Activated CD4-positive, alpha-beta T cell treated with anti-CD3 and anti-CD28 coated beads, Interleukin-2, amount 10 ng/mL, durations not matched to agents 7 days and 5 days (primary cell): ENCODE data around the gene ODC1. TPM values are rescaled to one million over a fixed set of nuclear protein-coding genes. Genes with fewer than 3 reads are reported as not detected.
A peak's percentile ranks its signal among the peaks of the same experiment; 100 is the strongest.

Experiments
- CTCF ChIA-PET: fragments of 350-600 bp; sonication (Branson Sonifier 250); formaldehyde crosslinking; loops from one replicate; lab custom pipeline; 2021; ENCODE audit warnings: antibody characterized with exemption; lab: Charles Lee
- POLR2A ChIA-PET: fragments of 350-600 bp; sonication (Branson Sonifier 250); formaldehyde crosslinking; loops from one replicate; lab custom pipeline; 2021; ENCODE audit warnings: antibody characterized with exemption; lab: Charles Lee
- DNase-seq: peaks from one replicate; pipeline ENCODE4 v3.0.0-alpha.2; 2020
- H3K27ac Mint-ChIP-seq: one replicate; pipeline ENCODE4 v1.8.0; 2021; ENCODE audit warnings: mild to moderate bottlenecking, moderate library complexity, mixed read lengths
- H3K27me3 Mint-ChIP-seq: one replicate; pipeline ENCODE4 v1.8.0; 2021; ENCODE audit warnings: mixed read lengths
- H3K36me3 Mint-ChIP-seq: one replicate; pipeline ENCODE4 v1.8.0; 2021; ENCODE audit warnings: low read depth, mixed read lengths
- H3K4me1 Mint-ChIP-seq: one replicate; pipeline ENCODE4 v1.8.0; 2021; ENCODE audit warnings: mixed read lengths
- H3K4me3 Mint-ChIP-seq: one replicate; pipeline ENCODE4 v1.8.0; 2021; ENCODE audit warnings: mild to moderate bottlenecking, moderate library complexity, mixed read lengths
- H3K9me3 Mint-ChIP-seq: one replicate; pipeline ENCODE4 v1.8.0; 2021; ENCODE audit warnings: mixed read lengths
- total RNA-seq, 2 experiments: library from RNA; stranded (reverse); gene quantifications; one replicate each; pipeline ENCODE4 v1.2.3, GENCODE V29; 2021

The ODC1 gene
- total RNA-seq, 2 experiments from 2014 or later = 47.1 to 50.3 TPM

DNA sequence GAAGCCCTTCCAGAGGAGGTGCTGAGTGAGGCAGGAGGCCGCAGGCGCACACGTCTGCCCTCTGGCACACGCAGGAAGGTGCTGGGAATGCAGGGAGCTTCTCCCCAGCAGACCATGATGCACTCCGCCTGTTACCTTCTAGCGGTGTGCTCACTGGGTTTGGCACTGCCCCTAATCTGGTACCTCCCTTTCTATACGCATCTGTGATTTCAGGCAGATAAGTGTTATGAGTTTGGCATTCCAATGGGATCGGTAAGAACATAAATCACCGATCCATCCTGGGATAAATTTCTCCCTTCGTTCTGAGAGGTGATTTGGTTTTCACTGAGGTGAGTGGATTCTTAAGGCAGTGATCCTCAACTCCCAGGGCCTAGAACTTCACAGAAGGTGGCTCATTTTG, 34.6 kb downstream of the ODC1 start:
- ChIA-PET POLR2A (no interaction called here), CTCF (interaction anchor here (0.5 to 1.7 kb wide), 3 partner anchors 12 to 326 kb away, joined by 3 to 5 read pairs (median 3); no protein-coding TSS in a partner anchor)
- no peak overlapping the region for H3K4me3 Mint-ChIP-seq

DNA sequence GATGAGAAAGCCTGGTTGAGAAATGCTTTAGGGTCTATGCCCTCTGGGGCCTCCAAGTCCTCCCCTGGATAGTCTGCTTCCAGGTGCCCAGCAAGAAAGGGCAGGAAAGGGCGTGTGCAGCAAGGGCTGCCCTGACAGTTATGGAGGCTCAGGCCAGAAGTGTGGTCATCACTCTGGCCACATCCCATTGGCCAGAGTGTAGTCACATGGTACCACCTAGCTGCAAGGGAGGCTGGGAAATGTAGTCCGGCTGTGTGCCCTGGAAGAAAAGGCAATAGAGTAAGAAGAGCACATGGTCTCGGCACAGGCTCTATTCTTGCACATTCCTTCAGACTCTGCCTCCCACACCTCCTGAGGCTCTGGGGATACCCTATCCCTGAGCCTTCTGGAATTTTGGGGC, 35.7 kb downstream of the ODC1 start:
- Mint-ChIP-seq H3K27me3 (no peaks in the 10 kb centered on the region), H3K27ac (no peak overlapping the region), H3K4me1 (peaks cover 24% of the 10 kb centered on the region), H3K4me3 (no peak overlapping the region), H3K36me3 (peaks cover 5% of the 10 kb centered on the region), H3K9me3 (no peaks in the 10 kb centered on the region)
- POLR2A ChIA-PET = no interaction called here
- CTCF ChIA-PET = interaction anchor here (0.8 to 1.7 kb wide), 3 partner anchors 14 to 23 kb away, joined by 3 to 5 read pairs (median 3); no protein-coding TSS in a partner anchor
- peak; percentile 42 for DNase-seq

More for the DNA sequence above, 34.6 kb downstream of the ODC1 start:
- Mint-ChIP-seq H3K36me3 (peaks cover 5% of the 10 kb centered on the region), H3K27me3 (no peaks in the 10 kb centered on the region), H3K27ac (no peak overlapping the region), H3K4me1 (peaks cover 13% of the 10 kb centered on the region), H3K9me3 (no peaks in the 10 kb centered on the region)
- no peak for DNase-seq

DNA sequence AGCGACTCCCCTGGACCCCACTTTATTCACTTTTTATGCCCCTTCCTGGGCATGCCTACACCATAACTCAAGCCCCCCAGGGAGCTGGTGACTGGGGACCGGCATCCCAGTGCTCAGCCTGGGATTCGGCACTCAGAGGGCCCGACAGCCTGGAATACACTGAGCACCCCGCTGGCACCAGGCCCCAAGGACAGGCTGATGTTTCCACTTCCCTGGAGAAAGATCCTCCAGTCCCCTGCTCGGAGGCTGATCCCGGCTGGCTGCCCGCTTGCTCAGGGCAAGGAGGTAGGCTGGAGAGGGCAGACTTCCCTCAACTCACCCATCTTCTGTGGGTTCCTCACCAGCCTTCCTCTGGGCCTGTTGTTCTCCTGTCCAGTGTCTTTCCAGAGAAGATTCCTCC, 36.6 kb downstream of the ODC1 start:
- POLR2A ChIA-PET = no interaction called here
- H3K9me3 Mint-ChIP-seq = no peaks in the 10 kb centered on the region
- CTCF ChIA-PET = interaction anchor here (3.7 kb wide), 1 partner anchor 28 kb away, joined by 13 read pairs; no protein-coding TSS in a partner anchor
- no peaks in the 10 kb centered on the region for H3K27me3 Mint-ChIP-seq
- DNase-seq = no peak
- H3K27ac Mint-ChIP-seq = no peak overlapping the region
- peaks cover 5% of the 10 kb centered on the region for H3K36me3 Mint-ChIP-seq
- no peak overlapping the region for H3K4me3 Mint-ChIP-seq
- H3K4me1 Mint-ChIP-seq = peaks cover 33% of the 10 kb centered on the region

DNA sequence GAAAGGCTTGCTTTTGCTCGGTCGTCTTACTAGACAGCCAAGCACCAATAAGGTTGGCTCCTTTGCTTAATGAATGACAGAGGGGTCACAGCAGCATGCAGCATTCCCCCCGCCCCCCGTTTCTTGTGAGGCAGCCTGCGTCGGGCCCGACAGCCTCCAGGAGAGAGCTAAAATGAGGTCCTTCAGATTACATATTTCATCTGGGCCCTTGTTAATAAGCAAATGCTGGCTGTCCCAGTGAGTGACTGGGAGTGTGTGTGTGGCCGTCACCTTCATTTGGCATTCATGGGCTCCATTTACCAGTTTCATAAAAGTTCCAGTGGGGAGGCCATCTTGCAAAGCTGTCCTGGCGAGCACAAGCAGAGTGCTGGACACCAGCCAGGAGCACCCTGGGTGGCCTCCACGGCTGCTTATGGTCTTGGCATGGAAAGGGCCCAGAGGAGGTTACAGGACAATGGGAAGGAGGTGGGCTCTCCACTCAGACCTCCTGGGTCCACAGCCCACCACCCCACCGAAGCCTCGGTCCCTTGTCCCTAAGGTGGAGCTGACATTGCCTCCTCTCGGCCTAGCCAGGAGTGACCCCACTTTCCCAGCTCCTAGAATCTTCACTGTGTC, 37.2 kb downstream of the ODC1 start:
- ChIA-PET CTCF (interaction anchor here (0.6 to 3.7 kb wide), 3 partner anchors 22 to 287 kb away, joined by 3 to 13 read pairs (median 4); no protein-coding TSS in a partner anchor), POLR2A (no interaction called here)
- Mint-ChIP-seq H3K4me1 (peaks cover 39% of the 10 kb centered on the region), H3K9me3 (no peaks in the 10 kb centered on the region), H3K36me3 (peaks cover 5% of the 10 kb centered on the region), H3K27me3 (no peaks in the 10 kb centered on the region), H3K27ac (no peak overlapping the region), H3K4me3 (no peak overlapping the region)
- DNase-seq = no peak

DNA sequence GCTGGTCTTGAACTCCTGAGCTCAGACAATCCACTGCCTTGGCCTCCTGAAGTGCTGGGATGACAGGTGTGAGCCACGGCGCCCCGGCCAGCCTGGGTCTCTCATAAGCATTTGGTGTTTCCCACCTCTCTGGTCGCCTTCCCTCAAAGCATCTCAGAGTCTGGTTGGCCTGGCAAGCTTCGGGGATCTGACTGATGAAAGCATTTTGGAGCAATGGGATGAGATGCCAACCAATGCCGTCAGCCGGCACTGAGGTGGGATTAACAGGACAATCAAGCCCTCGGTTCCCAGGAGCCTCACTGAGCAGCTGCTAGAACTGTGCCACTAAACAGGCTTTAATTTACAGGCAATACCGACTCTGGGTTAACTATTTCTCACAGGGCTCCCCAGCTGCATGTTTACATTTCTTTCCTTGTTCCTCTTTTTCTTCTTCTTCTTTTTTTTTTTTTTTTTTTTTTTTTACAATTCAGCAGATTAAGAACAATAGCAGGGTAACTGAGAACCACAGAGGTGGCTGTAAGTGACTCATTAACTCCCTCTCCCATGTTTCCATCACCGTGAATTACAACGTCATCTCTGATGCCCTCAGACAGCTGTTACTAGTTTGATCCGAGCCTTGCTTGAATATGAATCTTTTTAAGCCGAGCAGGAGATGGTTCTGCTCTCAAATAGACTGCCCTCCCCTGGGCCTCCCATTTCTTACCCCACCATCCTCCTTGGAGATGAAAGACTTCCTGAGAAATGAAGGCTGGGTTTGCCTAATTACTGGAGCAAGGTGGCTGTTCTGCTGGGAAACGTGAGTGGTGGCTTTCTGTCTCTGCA, 37.9 kb downstream of the ODC1 start:
- H3K4me1 Mint-ChIP-seq = peaks cover 42% of the 10 kb centered on the region
- POLR2A ChIA-PET = no interaction called here
- no peak overlapping the region for H3K27ac Mint-ChIP-seq

DNA sequence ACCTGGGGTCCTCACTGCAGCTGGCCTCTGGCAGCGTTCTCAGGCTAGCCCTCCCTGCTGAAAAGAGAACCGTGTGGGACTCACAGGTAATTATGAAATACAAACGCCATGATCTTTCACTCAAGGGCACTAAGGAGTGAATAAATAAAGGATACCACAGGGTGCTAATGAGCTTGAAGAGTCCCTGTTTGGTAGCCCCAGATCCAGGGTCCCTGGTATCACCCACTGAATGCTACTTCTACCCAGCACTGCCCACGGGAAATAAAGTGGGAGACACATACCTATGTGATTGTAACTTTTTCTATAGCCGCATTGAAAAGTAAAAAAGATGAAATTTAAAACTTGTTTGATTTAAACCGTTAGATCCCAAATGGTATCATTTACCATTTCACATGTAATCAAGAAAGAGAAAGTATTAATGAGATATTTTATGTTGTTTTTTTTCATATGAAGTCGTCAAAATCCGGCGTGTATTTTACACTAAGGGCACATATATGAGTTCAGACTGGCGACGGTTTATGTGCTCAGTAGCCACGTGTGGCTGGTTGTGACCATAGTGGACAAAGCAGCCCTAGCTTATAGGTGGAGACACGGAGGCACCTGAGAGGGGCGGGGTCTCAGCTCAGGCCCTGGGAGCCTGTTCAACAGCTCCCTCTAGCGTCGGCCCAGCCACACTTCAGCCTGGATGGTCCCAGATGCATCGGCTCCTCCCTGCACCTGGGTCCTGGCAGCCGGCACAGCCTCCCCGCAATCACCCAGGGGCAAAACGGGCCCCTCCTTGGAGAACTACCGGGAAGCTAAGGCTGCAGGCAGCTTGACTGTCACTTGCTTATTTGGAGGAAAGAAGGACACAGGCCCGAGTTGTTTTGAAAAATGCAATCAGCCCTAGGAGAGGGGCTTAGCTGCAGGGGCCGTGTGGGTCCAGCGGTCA, 39.2 kb downstream of the ODC1 start:
- ChIA-PET CTCF (interaction anchor here (0.6 to 3.7 kb wide), 68 partner anchors 8 to 648 kb away, joined by 3 to 31 read pairs (median 4); partner anchors contain the start of gene HPCAL1), POLR2A (interaction anchor here (0.6 to 1.4 kb wide), 4 partner anchors 26 to 318 kb away, joined by 3 to 8 read pairs (median 4); no protein-coding TSS in a partner anchor)
- H3K9me3 Mint-ChIP-seq = no peaks in the 10 kb centered on the region
- peak overlapping the region; percentile 66 for H3K4me3 Mint-ChIP-seq
- H3K27ac Mint-ChIP-seq = peak overlapping the region; percentile 92
- peaks cover 5% of the 10 kb centered on the region for H3K36me3 Mint-ChIP-seq
- DNase-seq = peak; percentile 87
- no peaks in the 10 kb centered on the region for H3K27me3 Mint-ChIP-seq
- H3K4me1 Mint-ChIP-seq = peaks cover 42% of the 10 kb centered on the region

More for the DNA sequence above, 37.9 kb downstream of the ODC1 start:
- H3K36me3 Mint-ChIP-seq = peaks cover 5% of the 10 kb centered on the region
- H3K9me3 Mint-ChIP-seq = no peaks in the 10 kb centered on the region
- H3K27me3 Mint-ChIP-seq = no peaks in the 10 kb centered on the region
- no peak overlapping the region for H3K4me3 Mint-ChIP-seq
- CTCF ChIA-PET = interaction anchor here (0.5 to 3.7 kb wide), 37 partner anchors 9 to 958 kb away, joined by 3 to 31 read pairs (median 6); partner anchors contain the start of gene HPCAL1
- no peak for DNase-seq

DNA sequence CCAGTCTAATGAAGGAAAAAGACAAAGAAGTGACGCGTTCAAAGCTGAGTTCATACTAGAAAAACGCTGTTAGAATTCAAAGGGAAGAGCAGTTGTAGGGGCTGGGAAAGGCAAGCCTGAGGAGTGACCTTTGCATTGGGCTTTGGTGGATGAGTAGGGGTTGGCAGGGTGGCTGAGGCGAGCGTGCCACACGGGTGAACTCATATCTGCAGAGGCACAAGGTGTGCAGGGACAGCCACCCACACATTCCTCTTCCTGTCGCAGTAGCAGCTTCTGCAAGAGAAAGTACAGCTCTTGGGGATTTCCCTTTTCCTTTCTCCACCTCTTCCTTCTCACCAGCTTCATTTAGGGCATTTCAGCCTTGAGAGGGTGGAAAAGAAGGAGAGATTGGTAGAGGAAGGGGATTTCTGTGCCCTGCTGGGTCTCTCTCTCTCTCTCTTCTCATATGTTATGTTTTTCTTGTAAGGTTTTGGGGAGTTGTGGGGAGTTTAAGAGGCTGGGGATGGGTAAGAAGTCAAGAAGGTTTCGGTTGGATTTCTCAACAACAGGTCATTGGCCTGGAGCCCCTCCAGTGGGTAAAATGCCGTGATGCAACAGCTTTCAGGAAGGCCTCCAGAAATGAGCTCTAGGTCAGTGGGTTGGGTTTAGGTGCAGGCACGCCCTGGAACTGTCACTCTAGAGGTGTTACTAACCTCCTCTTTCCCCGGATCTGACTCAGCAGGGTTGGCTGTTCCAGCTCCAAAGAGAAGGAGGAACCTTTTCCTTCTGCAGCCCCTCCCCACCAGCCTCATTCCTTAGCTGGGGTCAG, 40.1 kb downstream of the ODC1 start:
- DNase-seq = peak; percentile 66
- H3K9me3 Mint-ChIP-seq = no peaks in the 10 kb centered on the region
- H3K4me1 Mint-ChIP-seq = peaks cover 43% of the 10 kb centered on the region
- ChIA-PET CTCF (interaction anchor here (1.0 to 3.7 kb wide), 42 partner anchors 9 to 355 kb away, joined by 3 to 31 read pairs (median 6); partner anchors contain the start of gene HPCAL1), POLR2A (interaction anchor here (0.6 to 1.4 kb wide), 6 partner anchors 25 to 319 kb away, joined by 3 to 8 read pairs (median 4); no protein-coding TSS in a partner anchor)
- peaks cover 5% of the 10 kb centered on the region for H3K36me3 Mint-ChIP-seq
- no peaks in the 10 kb centered on the region for H3K27me3 Mint-ChIP-seq
- H3K27ac Mint-ChIP-seq = peak overlapping the region; percentile 92
- H3K4me3 Mint-ChIP-seq = peak overlapping the region; percentile 66

DNA sequence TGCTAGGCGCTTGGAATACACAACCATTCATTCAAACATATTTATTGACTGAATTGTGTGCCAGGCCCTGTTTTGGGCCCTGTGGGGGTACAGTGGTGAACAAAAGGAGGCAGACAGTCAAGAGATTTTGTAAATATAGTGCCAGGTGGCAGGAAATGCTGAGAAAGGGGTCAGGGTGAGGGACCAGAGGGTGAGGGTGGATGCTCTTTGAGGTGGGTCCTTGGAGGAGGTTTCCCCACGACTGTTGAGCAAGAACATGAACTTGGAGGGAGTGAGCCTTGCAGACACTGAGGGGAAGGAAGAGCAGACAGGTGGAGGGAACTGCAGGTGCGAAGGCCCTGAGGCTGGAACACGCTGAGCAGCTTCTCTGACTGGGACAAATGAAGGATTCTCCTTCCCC, 40.7 kb downstream of the ODC1 start:
- peak overlapping the region; percentile 66 for H3K4me3 Mint-ChIP-seq
- H3K27ac Mint-ChIP-seq = peak overlapping the region; percentile 92
- ChIA-PET POLR2A (interaction anchor here (0.7 kb wide), 2 partner anchors 109 to 271 kb away, joined by 3 read pairs; no protein-coding TSS in a partner anchor), CTCF (interaction anchor here (1.0 to 3.7 kb wide), 15 partner anchors 10 to 346 kb away, joined by 3 to 31 read pairs (median 6); partner anchors contain the start of gene HPCAL1)
- DNase-seq = no peak
- H3K36me3 Mint-ChIP-seq = peaks cover 5% of the 10 kb centered on the region
- peaks cover 46% of the 10 kb centered on the region for H3K4me1 Mint-ChIP-seq
- no peaks in the 10 kb centered on the region for H3K9me3 Mint-ChIP-seq
- no peaks in the 10 kb centered on the region for H3K27me3 Mint-ChIP-seq

DNA sequence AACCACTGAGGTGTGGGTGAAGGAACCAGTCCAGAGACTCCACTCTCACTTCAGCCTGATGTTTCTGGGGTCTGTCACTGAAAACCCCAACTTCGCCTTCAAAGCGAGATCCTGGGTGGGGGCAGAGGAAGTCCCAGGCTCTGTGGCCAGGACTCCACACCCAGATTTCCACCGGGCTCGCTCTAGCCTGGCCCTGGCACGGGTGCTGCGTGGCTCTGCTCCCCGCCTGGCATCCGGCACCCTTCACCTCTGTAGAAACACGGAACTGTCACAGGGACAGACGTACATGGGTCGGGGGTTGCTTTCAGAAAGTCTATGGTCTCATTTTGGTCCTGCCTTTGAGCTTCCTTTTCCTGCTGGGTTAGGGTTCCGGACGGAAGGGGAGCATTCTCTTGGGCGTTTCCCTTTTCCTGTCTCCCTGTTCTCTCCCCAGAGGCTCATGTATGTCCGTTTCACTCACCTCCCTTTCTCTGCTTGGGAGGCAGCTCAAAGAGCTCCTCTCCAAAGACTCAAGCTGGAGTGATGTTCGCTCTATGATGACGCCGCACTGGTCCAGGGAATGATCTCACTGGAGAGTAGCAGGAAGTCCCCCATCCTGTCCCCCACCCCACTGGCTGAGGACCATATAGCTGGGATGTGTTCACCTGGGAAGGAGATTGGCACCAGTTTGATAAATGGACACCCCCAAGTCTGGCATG, 41.5 kb downstream of the ODC1 start:
- ChIA-PET CTCF (interaction anchor here (0.5 to 3.7 kb wide), 7 partner anchors 15 to 619 kb away, joined by 3 to 16 read pairs (median 3); no protein-coding TSS in a partner anchor), POLR2A (no interaction called here)
- Mint-ChIP-seq H3K27ac (peak overlapping the region; percentile 92), H3K4me3 (no peak overlapping the region), H3K9me3 (no peaks in the 10 kb centered on the region), H3K4me1 (peaks cover 51% of the 10 kb centered on the region), H3K36me3 (peaks cover 2% of the 10 kb centered on the region), H3K27me3 (no peaks in the 10 kb centered on the region)
- no peak for DNase-seq

DNA sequence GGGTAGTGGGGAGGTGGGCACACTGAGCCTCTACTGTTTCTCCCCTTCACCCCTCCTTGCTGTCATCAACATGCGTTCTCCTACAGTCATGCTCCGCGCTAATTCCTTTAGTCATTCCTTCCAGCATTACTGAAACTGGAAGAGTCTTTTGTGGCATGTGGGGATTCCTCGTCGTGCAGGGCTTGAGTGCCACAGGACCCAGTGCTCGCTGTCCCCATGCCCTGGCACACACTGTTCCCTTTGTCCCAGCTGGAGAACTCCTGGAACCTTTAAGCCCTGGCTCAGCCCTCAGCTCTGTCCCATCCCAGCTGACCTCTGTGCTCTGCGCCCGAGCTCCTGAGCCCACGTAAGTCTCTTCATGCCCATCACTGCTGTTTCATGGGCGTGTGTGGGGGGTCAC, 42.1 kb downstream of the ODC1 start:
- Mint-ChIP-seq H3K9me3 (no peaks in the 10 kb centered on the region), H3K27me3 (no peaks in the 10 kb centered on the region), H3K36me3 (peaks cover 7% of the 10 kb centered on the region), H3K27ac (no peak overlapping the region), H3K4me3 (no peak overlapping the region), H3K4me1 (peaks cover 57% of the 10 kb centered on the region)
- CTCF ChIA-PET = interaction anchor here (1.1 to 1.6 kb wide), 2 partner anchors 23 to 333 kb away, joined by 3 read pairs; no protein-coding TSS in a partner anchor
- no peak for DNase-seq
- POLR2A ChIA-PET = interaction anchor here (0.6 kb wide), 1 partner anchor 1724 kb away, joined by 3 read pairs; no protein-coding TSS in a partner anchor
